Lung (tissue), 12 donors: ENCODE data around the gene TMEM119. TPM values are rescaled to one million over a fixed set of nuclear protein-coding genes. Genes with fewer than 3 reads are reported as not detected.
"Not testable (repeated sequence)": the region's sequence is repeated elsewhere in the genome, so short reads cannot be mapped to it uniquely, and the experiment has no call there.

Experiments
- ATAC-seq: fragments of 200-7000 bp; cut with Tn5 transposase; one replicate; pipeline ENCODE4 v1.9.1; 2020; ENCODE audit warnings: moderate number of reproducible peaks; ENCODE audit not compliant: insufficient read depth, low FRiP score
- DNase-seq, 3 donors: peaks; one replicate each; pipeline ENCODE4 v3.0.0-alpha.2; 2013 to 2017
- H3K27ac ChIP-seq, 2 donors: one replicate each; pipeline ENCODE4 v1.5.1; 2013; ENCODE audit warnings: mild to moderate bottlenecking in 2 of 2, moderate library complexity in 2 of 2, control low read depth in 1 of 2, inconsistent platforms in 1 of 2, low read depth in 1 of 2, low read length in 1 of 2
- H3K27me3 ChIP-seq, 3 donors: one replicate each; pipeline ENCODE4 v1.5.1; 2013; ENCODE audit warnings: low read length in 2 of 3; ENCODE audit not compliant: control insufficient read depth in 3 of 3, insufficient read depth in 3 of 3
- H3K36me3 ChIP-seq, 4 donors: one replicate each; pipeline ENCODE4 v1.5.1; 2013; ENCODE audit warnings: low read length in 4 of 4, mild to moderate bottlenecking in 1 of 4, moderate library complexity in 1 of 4; ENCODE audit not compliant: control insufficient read depth in 4 of 4, insufficient read depth in 4 of 4
- H3K4me1 ChIP-seq, 5 donors: one replicate each; pipeline ENCODE4 v1.5.1; 2013; ENCODE audit warnings: low read length in 5 of 5, mild to moderate bottlenecking in 2 of 5, moderate library complexity in 1 of 5; ENCODE audit not compliant: control insufficient read depth in 5 of 5, insufficient read depth in 5 of 5
- H3K4me3 ChIP-seq: one replicate; pipeline ENCODE4 v1.5.1; 2013; ENCODE audit warnings: mild to moderate bottlenecking, control low read depth, moderate library complexity
- H3K9ac ChIP-seq, 2 donors: one replicate each; pipeline ENCODE4 v1.5.1; 2013; ENCODE audit warnings: low read length in 2 of 2, control low read depth in 1 of 2; ENCODE audit not compliant: insufficient read depth in 1 of 2
- H3K9me3 ChIP-seq, 4 donors: one replicate each; pipeline ENCODE4 v1.5.1; 2013; ENCODE audit warnings: low read length in 3 of 4, mild to moderate bottlenecking in 1 of 4, moderate library complexity in 1 of 4; ENCODE audit not compliant: control insufficient read depth in 4 of 4, insufficient read depth in 3 of 4
- CTCF ChIP-seq: IDR thresholded peaks from 2 replicates; pipeline ENCODE4 v1.5.1; 2012; ENCODE audit warnings: mild to moderate bottlenecking; ENCODE audit errors: control extremely low read depth, extremely low read depth
- WGBS, 2 donors: extraction: QIAGEN DNeasy Blood & Tissue Kit; methylation state at CpG; one replicate each; pipeline ENCODE4 v1.1.7; 2013; 5-methylcytosine and 5-hydroxymethylcytosine counted together
- polyA plus RNA-seq, 2 donors: library from polyadenylated mRNA; stranded (reverse); fragments of 200-250 nt; gene quantifications; one replicate each; pipeline ENCODE4 v1.2.1, GENCODE V29; 2013
- total RNA-seq, 2 donors: library from RNA; depleted of rRNA in 1 of 2; stranded (reverse); fragments of >200 nt in 1 of 2; gene quantifications; one replicate each; pipeline ENCODE4 v1.2.1, GENCODE V29; 2014 to 2021
- donor health status: control.
- donor health status: control.
- donor health status: Bipolar disorder and iron deficiency.
- donor health status: healthy.
- donor health status: DM: yes; HTN: yes; CAD: no.

TMEM119 gene
- total and polyA plus RNA-seq, 4 donors, result 14.4 to 31.9 (median 22.9) TPM

- TF ChIP-seq CTCF, result no peak
- WGBS, 2 donors, result 55 to 66% methylated on average over 6 of the region's 6 CpGs
- no peak overlapping the region for H3K27ac ChIP-seq
- H3K9me3 ChIP-seq, result no peaks in the 10 kb centered on the region
- DNase-seq (peak in 1 of 3 donors; percentile 39), ATAC-seq (no peak)
- H3K36me3 ChIP-seq, result no peaks in the 10 kb centered on the region
- no peak overlapping the region for H3K4me3 ChIP-seq
- peaks cover 0 to 14% (median 7%) of the 10 kb centered on the region in 5 donors for H3K4me1 ChIP-seq
- H3K9ac ChIP-seq, result no peak overlapping the region
- H3K27me3 ChIP-seq, result no peaks in the 10 kb centered on the region
These were observed 21.1 kb downstream of the TMEM119 start for GRCh38 chr12:108576660-108577234.

GRCh38 chr12:108575199-108575912 lies 22.5 kb downstream of the TMEM119 start:
- no peak for ATAC-seq
- TF ChIP-seq CTCF, result no peak
- no peak for DNase-seq
- WGBS, 2 donors, result 91 to 92% methylated on average over 9 of the region's 9 CpGs
- H3K36me3 ChIP-seq, result no peaks in the 10 kb centered on the region
- no peaks in the 10 kb centered on the region for H3K9me3 ChIP-seq
- peaks cover 0 to 20% (median 7%) of the 10 kb centered on the region in 5 donors for H3K4me1 ChIP-seq
- H3K4me3 ChIP-seq, result no peak overlapping the region
- H3K9ac ChIP-seq, result no peak overlapping the region
- no peak overlapping the region for H3K27ac ChIP-seq
- no peaks in the 10 kb centered on the region for H3K27me3 ChIP-seq

GRCh38 chr12:108574276-108574675 lies 23.6 kb downstream of the TMEM119 start:
- not testable (repeated sequence) for H3K9ac ChIP-seq, H3K36me3 ChIP-seq, H3K9me3 ChIP-seq, ATAC-seq, H3K4me3 ChIP-seq, H3K27me3 ChIP-seq, H3K27ac ChIP-seq, DNase-seq
- peaks cover 0 to 20% (median 7%) of the 10 kb centered on the region in 5 donors for H3K4me1 ChIP-seq
- 90 to 96% methylated on average over 1 of the region's 1 CpG for WGBS, 2 donors

- Histone ChIP-seq H3K9ac (no peak overlapping the region), H3K36me3 (peaks cover under 1 to 10% (median 6%) of the 10 kb centered on the region in 4 donors), H3K9me3 (no peaks in the 10 kb centered on the region), H3K27ac (no peak overlapping the region), H3K27me3 (no peaks in the 10 kb centered on the region), H3K4me1 (peaks cover 0 to 20% (median 7%) of the 10 kb centered on the region in 5 donors), H3K4me3 (no peak overlapping the region)
- ATAC-seq (no peak), DNase-seq (no peak)
- no peak for TF ChIP-seq CTCF
- WGBS, 2 donors, result 50 to 61% methylated on average over 2 of the region's 2 CpGs
These were observed 24.6 kb downstream of the TMEM119 start for GRCh38 chr12:108573317-108573716.
